Adipocyte (in vitro differentiated cells): ENCODE results near the gene TNFRSF19.
A peak's percentile ranks its signal among the peaks of the same experiment; 100 is the strongest.

Experiments
- DNase-seq: peaks from one replicate; pipeline ENCODE4 v3.0.0-alpha.2; 2015; ENCODE audit warnings: low read depth
- H3K27me3 ChIP-seq: replicated peaks from 2 replicates; pipeline ENCODE4 v1.7.0; 2013; ENCODE audit warnings: mild to moderate bottlenecking, low read length, moderate library complexity; ENCODE audit not compliant: control insufficient read depth, insufficient read depth
- H3K36me3 ChIP-seq: 2 replicates; pipeline ENCODE4 v1.7.0; 2013; ENCODE audit warnings: low read length, mild to moderate bottlenecking, moderate library complexity; ENCODE audit not compliant: control insufficient read depth, insufficient read depth, severe bottlenecking
- H3K4me1 ChIP-seq: 2 replicates; pipeline ENCODE4 v1.7.0; 2013; ENCODE audit warnings: mild to moderate bottlenecking, low read length, moderate library complexity; ENCODE audit not compliant: control insufficient read depth, insufficient read depth
- H3K4me3 ChIP-seq: 2 replicates; pipeline ENCODE4 v1.7.0; 2013; ENCODE audit warnings: mild to moderate bottlenecking, low read length, moderate library complexity
- H3K9ac ChIP-seq: 2 replicates; pipeline ENCODE4 v1.7.0; 2013; ENCODE audit warnings: mild to moderate bottlenecking, low read length, moderate library complexity
- H3K9me3 ChIP-seq: 2 replicates; pipeline ENCODE4 v1.7.0; 2013; ENCODE audit warnings: mild to moderate bottlenecking, low read length, moderate library complexity; ENCODE audit not compliant: control insufficient read depth

TNFRSF19 gene

GRCh38 chr13:23609874-23610576 is 39.8 kb downstream of the TNFRSF19 start:
- H3K36me3 ChIP-seq = no peaks in the 10 kb centered on the region
- peak overlapping the region; percentile 62 for H3K4me3 ChIP-seq
- no peaks in the 10 kb centered on the region for H3K9me3 ChIP-seq
- no peaks in the 10 kb centered on the region for H3K27me3 ChIP-seq
- peak overlapping the region; percentile 58 for H3K9ac ChIP-seq
- peak; percentile 37 for DNase-seq
- H3K4me1 ChIP-seq = peaks cover 21% of the 10 kb centered on the region

GRCh38 chr13:23610966-23611491 is 40.8 kb downstream of the TNFRSF19 start:
- Histone ChIP-seq H3K36me3 (no peaks in the 10 kb centered on the region), H3K9ac (no peak overlapping the region), H3K4me1 (peaks cover 21% of the 10 kb centered on the region), H3K27me3 (no peaks in the 10 kb centered on the region), H3K9me3 (no peaks in the 10 kb centered on the region), H3K4me3 (no peak overlapping the region)
- peak; percentile 22 for DNase-seq

GRCh38 chr13:23612182-23612581 is 42.0 kb downstream of the TNFRSF19 start:
- Histone ChIP-seq H3K4me1 (peaks cover 24% of the 10 kb centered on the region), H3K4me3 (no peak overlapping the region), H3K9me3 (no peaks in the 10 kb centered on the region), H3K9ac (no peak overlapping the region), H3K27me3 (no peaks in the 10 kb centered on the region), H3K36me3 (no peaks in the 10 kb centered on the region)
- DNase-seq = no peak

GRCh38 chr13:23612731-23613130 is 42.5 kb downstream of the TNFRSF19 start:
- Histone ChIP-seq H3K4me3 (no peak overlapping the region), H3K4me1 (peaks cover 30% of the 10 kb centered on the region), H3K27me3 (no peaks in the 10 kb centered on the region), H3K9ac (no peak overlapping the region), H3K9me3 (no peaks in the 10 kb centered on the region), H3K36me3 (no peaks in the 10 kb centered on the region)
- no peak for DNase-seq

- Histone ChIP-seq H3K27me3 (no peaks in the 10 kb centered on the region), H3K4me3 (no peak overlapping the region), H3K36me3 (no peaks in the 10 kb centered on the region), H3K9ac (no peak overlapping the region), H3K9me3 (no peaks in the 10 kb centered on the region), H3K4me1 (peaks cover 37% of the 10 kb centered on the region)
- DNase-seq = no peak
Measured at GRCh38 chr13:23613596-23613995, 43.4 kb downstream of the TNFRSF19 start.

GRCh38 chr13:23615395-23616081 is 45.3 kb downstream of the TNFRSF19 start:
- no peaks in the 10 kb centered on the region for H3K9me3 ChIP-seq
- no peaks in the 10 kb centered on the region for H3K36me3 ChIP-seq
- H3K27me3 ChIP-seq = no peaks in the 10 kb centered on the region
- DNase-seq = no peak
- no peak overlapping the region for H3K9ac ChIP-seq
- no peak overlapping the region for H3K4me3 ChIP-seq
- peaks cover 25% of the 10 kb centered on the region for H3K4me1 ChIP-seq

GRCh38 chr13:23616228-23616627 is 46.0 kb downstream of the TNFRSF19 start:
- H3K9ac ChIP-seq = no peak overlapping the region
- no peaks in the 10 kb centered on the region for H3K36me3 ChIP-seq
- no peaks in the 10 kb centered on the region for H3K9me3 ChIP-seq
- no peak for DNase-seq
- peaks cover 22% of the 10 kb centered on the region for H3K4me1 ChIP-seq
- H3K4me3 ChIP-seq = no peak overlapping the region
- no peaks in the 10 kb centered on the region for H3K27me3 ChIP-seq

- H3K27me3 ChIP-seq = no peaks in the 10 kb centered on the region
- no peak overlapping the region for H3K4me3 ChIP-seq
- H3K36me3 ChIP-seq = no peaks in the 10 kb centered on the region
- DNase-seq = peak; percentile 64
- H3K4me1 ChIP-seq = peaks cover 22% of the 10 kb centered on the region
- no peak overlapping the region for H3K9ac ChIP-seq
- no peaks in the 10 kb centered on the region for H3K9me3 ChIP-seq
Measured at GRCh38 chr13:23617551-23618024, 47.4 kb downstream of the TNFRSF19 start.

GRCh38 chr13:23618341-23618740 is 48.1 kb downstream of the TNFRSF19 start:
- no peak overlapping the region for H3K4me3 ChIP-seq

GRCh38 chr13:23619068-23619855 is 49.0 kb downstream of the TNFRSF19 start:
- H3K9me3 ChIP-seq = peaks cover 12% of the 10 kb centered on the region
- H3K4me1 ChIP-seq = peaks cover 22% of the 10 kb centered on the region
- DNase-seq = no peak
- H3K36me3 ChIP-seq = no peaks in the 10 kb centered on the region
- no peaks in the 10 kb centered on the region for H3K27me3 ChIP-seq
- H3K9ac ChIP-seq = no peak overlapping the region
- no peak overlapping the region for H3K4me3 ChIP-seq

More at GRCh38 chr13:23618341-23618740, 48.1 kb downstream of the TNFRSF19 start:
- Histone ChIP-seq H3K9me3 (peaks cover 5% of the 10 kb centered on the region), H3K36me3 (no peaks in the 10 kb centered on the region), H3K27me3 (no peaks in the 10 kb centered on the region), H3K9ac (no peak overlapping the region), H3K4me1 (peaks cover 22% of the 10 kb centered on the region)
- peak; percentile 75 for DNase-seq

GRCh38 chr13:23620211-23620610 is 50.0 kb downstream of the TNFRSF19 start:
- Histone ChIP-seq H3K27me3 (no peaks in the 10 kb centered on the region), H3K4me3 (no peak overlapping the region), H3K4me1 (peaks cover 22% of the 10 kb centered on the region), H3K36me3 (no peaks in the 10 kb centered on the region), H3K9me3 (peaks cover 12% of the 10 kb centered on the region), H3K9ac (no peak overlapping the region)
- DNase-seq = no peak
